Activated CD8-positive, alpha-beta memory T cell treated with anti-CD3 and anti-CD28 coated beads for 36 hours (primary cell): ENCODE measurements around the gene SPATA31D4. TPM values are rescaled to one million over a fixed set of nuclear protein-coding genes. Genes with fewer than 3 reads are reported as not detected.
"Not testable (repeated sequence)": the region's sequence is repeated elsewhere in the genome, so short reads cannot be mapped to it uniquely, and the experiment has no call there.

Experiments used
- CTCF ChIA-PET: fragments of 350-600 bp; sonication (Branson Sonifier 250); formaldehyde crosslinking; loops from one replicate; lab custom pipeline; 2021; ENCODE audit warnings: antibody characterized with exemption; lab: Charles Lee
- POLR2A ChIA-PET: fragments of 350-600 bp; sonication (Branson Sonifier 250); formaldehyde crosslinking; loops from one replicate; lab custom pipeline; 2021; ENCODE audit warnings: antibody characterized with exemption; lab: Charles Lee
- total RNA-seq, 2 experiments: library from RNA; stranded (reverse); gene quantifications; one replicate each; pipeline ENCODE4 v1.2.3, GENCODE V29; 2021

Gene SPATA31D4
- not detected for total RNA-seq

- POLR2A ChIA-PET, CTCF ChIA-PET: not testable (repeated sequence)
Measured at GRCh38 chr9:81928305-81928704, at the start of gene SPATA31D4. Gene SPATA31D4, plus strand, starts transcription at chr9:81928428. Its CDS starts 86 bp downstream, at chr9:81928514.

DNA sequence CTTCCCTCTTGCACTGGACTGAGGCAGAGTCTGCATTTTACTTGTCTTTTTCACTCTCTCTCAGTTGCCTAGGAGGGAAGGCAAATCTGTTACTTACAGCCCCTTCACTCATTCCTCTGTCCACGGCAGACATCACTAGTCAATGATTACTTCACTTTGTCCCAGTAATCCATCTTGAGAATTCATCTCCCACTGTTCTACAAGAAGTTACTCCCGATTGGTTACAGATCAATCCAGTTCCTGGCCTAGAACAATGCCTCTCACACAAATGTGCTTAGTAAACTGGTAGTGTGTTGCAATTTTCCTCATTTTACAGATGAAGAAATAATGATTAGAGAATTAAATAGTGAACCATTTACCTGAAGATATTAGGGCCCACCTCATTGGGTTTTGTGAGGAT lies 49.7 kb upstream of the SPATA31D4 start:
- POLR2A ChIA-PET, result no interaction called here

DNA sequence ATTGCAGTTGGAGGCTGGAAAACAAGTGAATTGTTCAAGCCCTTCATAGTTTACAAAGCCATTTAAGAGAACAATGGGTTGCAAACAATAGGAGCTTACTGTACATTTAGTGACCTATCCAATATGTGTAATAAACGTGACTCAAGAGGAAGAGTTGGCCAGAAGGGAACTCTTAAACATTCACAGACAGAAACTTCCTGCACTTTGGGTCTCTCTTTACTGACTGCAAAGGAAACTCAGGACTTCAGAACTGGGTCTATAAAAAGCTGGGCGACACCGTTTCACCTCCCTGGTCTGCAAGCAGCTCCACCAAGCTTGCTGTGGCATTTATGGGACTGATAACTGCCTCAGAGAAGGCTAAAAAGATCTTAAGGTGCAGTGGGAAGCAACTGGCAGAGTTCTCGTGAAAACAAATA lies 48.7 kb upstream of the SPATA31D4 start:
- CTCF ChIA-PET, result no interaction called here
- POLR2A ChIA-PET, result no interaction called here

More for the DNA sequence above, 49.7 kb upstream of the SPATA31D4 start:
- CTCF ChIA-PET, result no interaction called here

GRCh38 chr9:81885602-81886001 lies 42.6 kb upstream of the SPATA31D4 start:
- ChIA-PET CTCF (no interaction called here), POLR2A (no interaction called here)

DNA sequence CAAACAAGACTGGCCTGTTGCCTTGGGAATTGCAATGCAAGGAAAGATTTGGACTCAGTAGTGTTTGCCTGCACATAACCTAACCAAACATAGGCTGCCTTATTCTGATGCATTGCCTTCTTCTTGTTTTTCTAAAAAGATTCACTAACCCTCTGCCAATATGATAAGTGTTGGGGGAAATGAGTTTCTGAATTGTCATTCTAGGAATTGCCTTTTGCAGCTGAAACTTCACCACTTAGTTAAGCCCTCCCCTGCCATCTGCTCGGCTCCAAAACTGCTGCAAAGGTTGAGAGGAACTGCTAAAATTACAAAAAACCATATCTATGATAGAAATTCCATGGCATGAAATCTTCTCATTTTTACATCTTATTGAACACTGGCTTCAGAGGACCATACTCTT lies 41.6 kb upstream of the SPATA31D4 start:
- ChIA-PET POLR2A (no interaction called here), CTCF (no interaction called here)

DNA sequence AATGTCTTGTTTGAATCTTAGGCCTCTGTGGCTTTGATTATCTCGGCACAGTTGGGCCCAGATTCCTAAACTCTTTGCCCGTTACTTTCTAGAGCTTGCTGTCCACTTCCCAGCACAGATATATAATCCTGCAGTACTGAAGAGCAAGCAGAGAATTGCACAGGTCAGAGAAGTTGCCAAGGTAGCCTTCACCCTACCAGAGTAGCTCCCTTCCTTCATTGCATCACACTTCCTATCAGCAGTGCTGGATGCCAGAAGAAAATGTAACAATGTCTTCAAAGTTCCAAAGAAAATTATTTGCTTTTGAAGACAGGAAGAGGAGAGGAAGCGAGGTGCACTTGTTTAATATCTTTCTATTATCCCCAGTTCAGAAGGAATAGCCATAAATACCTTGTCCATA lies 38.1 kb upstream of the SPATA31D4 start:
- CTCF ChIA-PET, result no interaction called here
- POLR2A ChIA-PET, result no interaction called here

GRCh38 chr9:81892440-81892839 lies 35.8 kb upstream of the SPATA31D4 start:
- CTCF ChIA-PET, result no interaction called here
- POLR2A ChIA-PET, result no interaction called here

- CTCF ChIA-PET, result no interaction called here
- POLR2A ChIA-PET, result no interaction called here
Measured at GRCh38 chr9:81893929-81894328, 34.3 kb upstream of the SPATA31D4 start.

DNA sequence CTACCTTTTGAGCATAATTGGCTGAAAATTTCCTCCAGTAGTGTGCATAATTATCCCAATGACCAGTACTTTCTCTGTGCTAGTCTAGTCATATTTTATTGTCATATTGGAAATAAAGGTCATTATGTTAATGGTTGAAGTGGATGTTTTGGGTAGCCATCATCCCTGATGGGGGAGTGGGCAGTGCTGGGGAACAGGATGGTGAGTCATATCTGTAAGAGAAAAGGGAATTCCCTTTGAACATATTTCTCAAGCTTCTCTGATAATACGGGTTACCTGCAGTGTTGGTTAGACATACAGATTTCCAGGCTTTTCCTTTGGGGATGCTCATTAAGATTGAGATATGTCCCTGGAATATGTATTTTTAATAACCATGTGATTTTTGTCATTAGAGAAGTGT lies 33.3 kb upstream of the SPATA31D4 start:
- CTCF ChIA-PET, result no interaction called here

DNA sequence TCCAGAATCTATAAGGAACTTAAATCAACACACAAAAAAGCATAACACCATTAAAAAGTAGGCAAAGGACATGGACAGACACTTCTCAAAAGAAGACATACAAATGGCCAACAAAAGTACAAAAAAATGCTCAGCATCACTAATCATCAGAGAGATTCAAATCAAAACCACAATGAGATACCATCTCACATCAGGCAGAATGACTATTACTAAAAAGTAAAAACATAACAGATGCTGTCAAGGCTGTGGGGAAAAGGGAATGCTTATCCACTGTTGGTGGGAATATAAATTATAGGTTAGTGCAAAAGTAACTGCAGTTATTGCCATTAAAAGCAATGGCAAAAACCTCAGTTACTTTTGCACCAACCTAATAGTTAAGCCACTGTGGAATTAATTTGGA lies 32.2 kb upstream of the SPATA31D4 start:
- CTCF ChIA-PET, result no interaction called here
- POLR2A ChIA-PET, result no interaction called here

More for the DNA sequence above, 33.3 kb upstream of the SPATA31D4 start:
- POLR2A ChIA-PET, result no interaction called here

DNA sequence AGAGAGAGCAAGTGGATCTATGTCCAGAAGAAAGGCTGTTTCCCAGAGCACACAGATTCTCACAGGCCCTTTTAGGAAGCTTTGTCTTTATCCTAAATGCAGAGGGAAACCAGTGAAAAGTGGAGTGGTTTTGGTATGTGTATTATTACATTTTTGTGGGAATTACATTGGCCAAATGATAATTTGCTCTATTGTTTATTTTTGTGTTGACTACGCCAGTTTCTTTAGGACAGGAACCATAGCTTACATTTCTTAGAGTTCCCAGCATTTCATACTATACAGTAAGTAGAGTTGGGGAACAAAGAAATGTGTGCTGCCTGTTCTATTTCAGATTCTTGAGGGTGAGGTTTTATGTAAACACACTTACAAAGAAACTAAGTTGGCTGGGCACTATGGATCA lies 29.4 kb upstream of the SPATA31D4 start:
- POLR2A ChIA-PET, result no interaction called here

DNA sequence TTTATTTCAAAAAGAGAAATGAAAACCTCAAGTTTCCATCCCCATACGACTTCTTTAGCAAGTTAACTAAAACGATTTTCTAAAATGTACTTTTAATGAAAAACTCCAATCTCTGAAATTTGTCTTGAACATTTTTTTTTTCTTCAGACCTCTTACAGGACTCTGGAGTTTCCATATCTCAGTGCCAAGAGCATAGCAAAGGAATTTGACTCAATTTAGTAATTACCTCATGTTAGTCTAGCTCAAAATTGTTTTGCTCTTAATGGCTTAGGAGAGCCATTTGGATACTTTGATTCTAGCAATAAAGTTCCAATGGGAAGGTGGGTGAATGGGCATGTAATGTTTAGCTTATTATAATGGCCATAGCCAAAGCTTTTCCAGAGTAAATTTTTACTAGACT lies 26.0 kb upstream of the SPATA31D4 start:
- POLR2A ChIA-PET, result no interaction called here
- CTCF ChIA-PET, result no interaction called here

More for the DNA sequence above, 29.4 kb upstream of the SPATA31D4 start:
- CTCF ChIA-PET, result interaction anchor here (0.5 kb wide), 1 partner anchor 10 kb away, joined by 3 read pairs; no protein-coding TSS in a partner anchor

- CTCF ChIA-PET, result no interaction called here
- POLR2A ChIA-PET, result no interaction called here
Measured at GRCh38 chr9:81902626-81903025, 25.6 kb upstream of the SPATA31D4 start.

GRCh38 chr9:81906671-81907070 lies 21.6 kb upstream of the SPATA31D4 start:
- ChIA-PET CTCF (no interaction called here), POLR2A (no interaction called here)

GRCh38 chr9:81912135-81912534 lies 16.1 kb upstream of the SPATA31D4 start:
- ChIA-PET CTCF (no interaction called here), POLR2A (no interaction called here)

GRCh38 chr9:81915801-81916505 lies 12.3 kb upstream of the SPATA31D4 start:
- ChIA-PET POLR2A (no interaction called here), CTCF (no interaction called here)

GRCh38 chr9:81918507-81918906 lies 9.7 kb upstream of the SPATA31D4 start:
- POLR2A ChIA-PET, CTCF ChIA-PET: not testable (repeated sequence)

GRCh38 chr9:81930147-81930546 lies 1.9 kb downstream of the SPATA31D4 start:
- POLR2A ChIA-PET, CTCF ChIA-PET: not testable (repeated sequence)

DNA sequence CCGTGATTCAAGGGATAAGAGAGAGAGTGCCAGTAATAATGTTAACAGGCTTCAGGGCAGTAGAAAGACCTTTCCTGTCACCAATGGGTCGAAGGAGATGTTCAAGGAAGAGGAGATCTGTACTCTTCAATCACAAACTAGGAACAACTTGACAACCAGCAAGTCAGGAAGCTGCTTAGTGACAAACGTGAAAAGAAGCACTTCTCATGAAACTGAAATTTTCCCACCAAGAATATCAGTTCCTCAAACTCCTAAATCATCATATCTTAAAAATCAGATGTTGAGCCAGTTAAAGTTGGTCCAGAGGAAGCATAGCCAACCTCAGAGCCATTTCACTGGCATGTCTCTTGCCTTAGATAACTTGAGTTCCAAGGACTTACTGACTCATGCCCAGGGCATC lies 5.3 kb downstream of the SPATA31D4 start:
- POLR2A ChIA-PET, CTCF ChIA-PET: not testable (repeated sequence)

DNA sequence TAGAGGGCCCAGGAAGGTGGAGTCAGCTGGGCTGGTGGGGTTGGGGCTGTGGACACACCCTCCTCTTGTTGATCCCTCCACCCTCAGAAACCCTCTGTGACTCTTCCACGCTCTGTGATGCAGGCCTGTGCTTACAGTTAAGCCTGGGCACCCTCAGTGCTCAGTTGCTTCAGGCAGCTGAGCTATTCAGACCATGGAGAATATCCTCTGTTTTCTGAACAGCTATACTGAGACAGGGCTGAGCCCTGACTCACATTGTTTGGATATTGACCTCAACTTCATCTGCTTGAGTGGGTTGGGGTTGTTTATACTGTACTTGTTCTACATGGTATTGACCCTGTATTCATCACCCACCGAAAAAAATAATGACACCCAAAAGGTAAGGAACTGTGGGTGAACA lies 15.2 kb downstream of the SPATA31D4 start, which contains the start of gene SPATA31D3:
SPATA31D3 (plus strand) TSS at position 108 of the 400 bp plus-strand sequence; CDS start at position 194, 86 bp downstream.
- POLR2A ChIA-PET, CTCF ChIA-PET: not testable (repeated sequence)

GRCh38 chr9:81948650-81949049 lies 20.4 kb downstream of the SPATA31D4 start:
- CTCF ChIA-PET, POLR2A ChIA-PET: not testable (repeated sequence)
